Right lobe of liver (tissue), 4 donors: ENCODE results near the gene SNRPB2.

Experiments used
- CTCF ChIP-seq, 4 donors: fragments of 200-600 bp in 3 of 4; fragments of 450-650 bp in 1 of 4; IDR thresholded peaks; one replicate each; pipeline versions ENCODE4 v1.5.1 to v1.8.0; 2016 to 2022; ENCODE audit warnings: antibody characterized with exemption in 4 of 4, mild to moderate bottlenecking in 2 of 4
- POLR2A ChIP-seq: fragments of 450-650 bp; IDR thresholded peaks from one replicate; pipeline ENCODE4 v1.6.1; 2017; ENCODE audit warnings: antibody characterized with exemption, mild to moderate bottlenecking
- donor health status: DM: no; HTN: no; CAD: no.
- donor health status: DM: no; HTN: no; CAD: no.
- donor health status: DM: no; HTN: yes; CAD: no.

- TF ChIP-seq CTCF (IDR thresholded peaks at IDR 0.05) (no peak), POLR2A (no peak)
Measured at GRCh38 chr20:16759181-16759563, 29.3 kb downstream of the SNRPB2 start.
